ENCODE measurements around the gene EIF3K. TPM values are rescaled to one million over a fixed set of nuclear protein-coding genes. Genes with fewer than 3 reads are reported as not detected.

EIF3K gene
- total and polyA plus RNA-seq, 2 of the 8 experiments (the other 6 are each of a cell fraction or from before 2014, with no cell fraction given) = 329 to 937 TPM

- Histone ChIP-seq H3K4me3 (ENCODE audit: extremely low read depth in 1 of 4, insufficient read depth in 2 of 4, low read depth in 3 of 4, low read length in 4 of 4) (peak overlapping the region; percentile 55 to 80 (median 72); a peak in 4 of 8 replicates), H3K4ac (replicated peaks; ENCODE audit: insufficient read length, low read depth, low read length) (no peak overlapping the region)
- CTCF ChIA-PET (ENCODE audit: partially characterized antibody) = interaction anchor here (0.6 to 5.0 kb wide), 9 partner anchors 17 to 697 kb away, joined by 3 to 21 read pairs (median 4); partner anchors contain the start of gene FAM98C
- TF ChIP-seq RAD21 (IDR thresholded peaks at IDR 0.05 in 1 of 2, conservative IDR thresholded peaks at IDR 0.05 in 1 of 2; ENCODE audit: low read depth in 2 of 2, low read length in 2 of 2) (no peak), JUND (IDR thresholded peaks at IDR 0.05; ENCODE audit: low read length) (no peak), KDM4A (IDR thresholded peaks at IDR 0.05; ENCODE audit: low read depth, low read length, severe bottlenecking) (no peak), ASH2L (IDR thresholded peaks at IDR 0.05; ENCODE audit: low read length) (no peak), EZH2 (IDR thresholded peaks at IDR 0.05; ENCODE audit: low read depth, low read length, severe bottlenecking) (no peak), CEBPB (IDR thresholded peaks at IDR 0.05; ENCODE audit: low read depth, low read length) (no peak), EP300 (IDR thresholded peaks at IDR 0.05; ENCODE audit: borderline replicate concordance in 1 of 2, low read depth in 2 of 2, low read length in 2 of 2) (no peak), ZNF274 (IDR thresholded peaks at IDR 0.05; ENCODE audit: borderline replicate concordance, extremely low read depth, low read length) (no peak), CBX5 (IDR thresholded peaks at IDR 0.05; ENCODE audit: low read depth, low read length) (no peak), RXRA (IDR thresholded peaks at IDR 0.05; ENCODE audit: insufficient read depth, low read depth, low read length) (no peak), HDAC6 (IDR thresholded peaks at IDR 0.05; ENCODE audit: low read depth, low read length) (no peak), KDM1A (IDR thresholded peaks at IDR 0.05; ENCODE audit: borderline replicate concordance, low read length) (no peak)
These were observed 21.9 kb upstream of the EIF3K start for GRCh38 chr19:38597075-38597474.

More at GRCh38 chr19:38597075-38597474, 21.9 kb upstream of the EIF3K start:
- Histone ChIP-seq H2AFZ (ENCODE audit: low read length) (no peak overlapping the region), H2BK120ac (replicated peaks; ENCODE audit: low read depth, low read length) (no peak overlapping the region), H2BK15ac (ENCODE audit: low read length) (no peak overlapping the region), H3K9me3 (ENCODE audit: insufficient read depth in 2 of 2, low read depth in 1 of 2, low read length in 1 of 2) (no peaks in the 10 kb centered on the region), H2BK5ac (ENCODE audit: low read depth, low read length) (no peak overlapping the region; the same call in 1 of the 2 replicates), H3K23me2 (ENCODE audit: low read depth, low read length) (peaks cover 6% of the 10 kb centered on the region; the same call in 1 of the 2 replicates), H3K23ac (ENCODE audit: insufficient read length) (no peak overlapping the region), H3K4me1 (replicated peaks in 1 of 4; ENCODE audit: control insufficient read depth in 3 of 4, insufficient read depth in 4 of 4, low read length in 3 of 4) (peaks cover 0 to 6% (median 4%) of the 10 kb centered on the region in 4 experiments; a peak in 4 of 7 replicates), H4K91ac (replicated peaks; ENCODE audit: insufficient read length, low read length) (no peak overlapping the region), H4K8ac (ENCODE audit: extremely low read depth, insufficient read depth, low read length) (no peak overlapping the region), H3K18ac (ENCODE audit: extremely low read depth, low read length) (0 out of 2 replicates have a peak overlapping the region, but pooled peaks have one; percentile 19), H3K27ac (ENCODE audit: low read depth, low read length) (no peak overlapping the region), H2BK12ac (ENCODE audit: low read depth, low read length) (0 out of 2 replicates have a peak overlapping the region, but pooled peaks have one; percentile 68), H3K27me3 (replicated peaks in 1 of 4; ENCODE audit: control insufficient read depth in 3 of 4, extremely low read depth in 1 of 4, insufficient read depth in 3 of 4, low read length in 3 of 4) (no peaks in the 10 kb centered on the region), H3K4me2 (ENCODE audit: insufficient read depth in 1 of 2, low read depth in 2 of 2, low read length in 2 of 2) (peak overlapping the region; percentile 80 to 83), H3K36me3 (ENCODE audit: control insufficient read depth in 2 of 4, insufficient read depth in 4 of 4, low read length in 3 of 4) (no peaks in the 10 kb centered on the region), H4K5ac (ENCODE audit: insufficient read length, low read depth, low read length) (no peak overlapping the region), H2AK5ac (ENCODE audit: low read depth, low read length) (no peak overlapping the region), H3K79me2 (ENCODE audit: control insufficient read depth in 1 of 2, insufficient read depth in 2 of 2, low read length in 2 of 2) (no peaks in the 10 kb centered on the region), H3K79me1 (ENCODE audit: low read depth, low read length) (no peaks in the 10 kb centered on the region), H3K56ac (replicated peaks; ENCODE audit: insufficient read length, low read depth, low read length) (no peak overlapping the region), H3K14ac (ENCODE audit: insufficient read length) (no peak overlapping the region), H3K9ac (replicated peaks in 1 of 4; ENCODE audit: extremely low read depth in 1 of 4, low read depth in 3 of 4, low read length in 3 of 4) (no peak overlapping the region), H2BK20ac (ENCODE audit: low read length) (no peak overlapping the region), H4K20me1 (replicated peaks in 1 of 2; ENCODE audit: control insufficient read depth in 1 of 2, insufficient read depth in 2 of 2, low read length in 2 of 2) (no peaks in the 10 kb centered on the region)
- POLR2A ChIA-PET (ENCODE audit: partially characterized antibody) = interaction anchor here (0.5 to 2.1 kb wide), 7 partner anchors 9 to 194 kb away, joined by 3 to 9 read pairs (median 3); partner anchors contain the start of genes ACTN4 and FAM98C
- WGBS, 2 experiments (ENCODE audit: extremely low coverage in 1 of 2, insufficient coverage in 1 of 2, insufficient read length in 1 of 2, insufficient replicate concordance in 2 of 2, low coverage in 1 of 2, low lambda C conversion rate in 2 of 2, missing lambda C conversion rate in 1 of 2) = 85% methylated on average over 11 of the region's 11 CpGs; no CpG with 5 or more reads in 1 of the 2 experiments
- FAIRE-seq (no peak), DNase-seq (ENCODE audit: low read depth in 1 of 2, low spot score in 2 of 2) (peak in 1 of 2 experiments; percentile 63)

Measured in H1 (cell line).